Raji (cell line): Measurements from ENCODE around the gene DHRS13.

Source experiments
- POLR2A ChIP-seq: IDR thresholded peaks from 2 replicates; pipeline ENCODE4 v1.6.1; 2011; ENCODE audit warnings: low read depth, low read length, control low read depth; ENCODE audit not compliant: insufficient read depth

DHRS13 gene

DNA sequence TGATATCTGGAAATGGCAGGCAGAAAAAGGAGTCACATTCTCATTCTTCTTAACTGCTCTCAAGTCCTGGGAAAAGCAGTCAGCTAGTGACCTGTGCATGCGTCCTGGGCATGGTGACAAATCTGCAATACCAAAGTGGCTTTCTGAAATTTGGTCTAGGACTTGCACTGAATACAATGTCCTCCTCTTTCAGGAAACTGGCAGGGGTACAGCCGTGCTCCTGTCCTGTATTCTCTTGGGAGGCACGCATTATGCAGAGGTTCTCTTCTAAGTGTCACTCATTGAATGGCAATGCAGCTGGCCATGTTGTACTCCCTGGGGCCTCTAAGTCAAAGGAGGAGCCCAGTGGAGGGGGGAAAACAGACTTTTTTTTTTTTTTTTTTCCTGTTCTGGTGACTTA, 37.8 kb upstream of the DHRS13 start:
- no peak for TF ChIP-seq POLR2A

- no peak for TF ChIP-seq POLR2A
Observed at GRCh38 chr17:28940142-28940541, 37.3 kb upstream of the DHRS13 start.

- TF ChIP-seq POLR2A: no peak
Observed at GRCh38 chr17:28938552-28938951, 35.7 kb upstream of the DHRS13 start.

GRCh38 chr17:28937044-28937729, 34.3 kb upstream of the DHRS13 start:
- TF ChIP-seq POLR2A: no peak

DNA sequence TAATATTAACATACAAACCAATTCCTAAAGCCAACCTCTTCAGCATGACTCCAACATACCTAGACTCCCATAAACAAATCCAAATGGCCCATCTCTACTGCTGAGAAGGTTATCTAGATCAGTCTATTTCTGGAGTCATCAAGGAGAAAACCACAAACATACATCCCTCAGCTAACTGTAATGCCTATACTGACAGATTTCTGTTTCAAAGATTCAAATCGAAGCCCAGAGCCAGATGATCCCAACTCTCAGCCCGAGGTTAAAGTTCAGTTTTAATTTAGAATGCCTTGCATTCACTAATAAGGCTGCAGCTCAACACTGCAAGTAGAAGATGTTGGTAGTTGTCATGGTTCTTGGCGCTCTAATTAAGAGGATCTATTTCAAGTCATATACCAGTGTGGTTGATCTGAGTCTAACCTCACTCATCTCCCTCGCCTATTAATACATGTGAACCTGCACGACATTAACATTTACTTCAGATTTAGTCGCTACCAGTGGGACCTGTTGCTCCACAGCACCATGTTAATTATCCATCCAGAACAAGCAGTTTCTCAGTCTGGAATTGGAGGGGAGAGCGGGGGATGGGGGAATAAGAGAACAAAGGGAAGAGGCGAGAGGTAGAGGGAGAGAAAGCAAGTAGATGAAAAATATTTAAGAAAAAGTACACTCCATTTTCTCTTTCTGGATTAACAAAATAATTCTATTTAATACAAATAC, 33.0 kb upstream of the DHRS13 start:
- no peak for TF ChIP-seq POLR2A

GRCh38 chr17:28929787-28930186, 26.9 kb upstream of the DHRS13 start:
- TF ChIP-seq POLR2A: no peak

DNA sequence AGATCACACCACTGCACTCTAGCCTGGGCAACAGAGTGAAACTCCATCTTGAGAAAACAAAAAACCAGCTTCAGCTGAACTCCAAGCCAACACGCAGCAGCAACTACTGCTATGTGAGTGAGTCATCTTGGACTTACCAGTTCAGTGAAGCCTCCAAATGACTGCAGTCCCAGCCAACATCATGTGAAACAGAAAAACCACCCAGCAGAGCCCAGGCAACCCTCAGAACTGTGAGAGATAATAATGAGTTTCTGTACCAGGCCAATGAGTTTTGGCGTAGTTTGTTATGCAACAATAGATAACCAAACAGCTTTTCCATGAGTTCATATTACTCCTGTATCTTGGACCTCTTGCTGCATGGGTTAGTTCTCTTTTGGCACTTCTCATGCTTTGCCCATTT, 25.2 kb upstream of the DHRS13 start:
- no peak for TF ChIP-seq POLR2A

DNA sequence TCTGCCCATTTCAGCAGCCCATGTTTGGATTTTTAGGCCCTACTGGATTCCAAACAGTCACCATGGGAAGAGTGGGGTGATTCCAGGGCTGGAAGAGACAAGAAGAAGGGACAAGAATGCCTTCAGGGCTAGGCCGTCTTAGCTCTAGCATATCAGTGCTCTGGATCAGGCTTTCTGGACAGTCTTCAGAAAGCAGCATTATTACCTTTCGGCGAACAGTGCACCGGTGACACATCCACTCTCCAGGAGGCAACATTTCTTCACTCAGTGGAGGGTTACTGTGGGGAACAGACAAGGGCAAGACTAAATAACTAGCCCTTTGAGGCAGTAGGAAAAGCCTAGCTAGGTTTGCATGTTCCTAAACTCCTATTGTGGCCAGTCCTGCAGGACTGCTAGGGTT, 23.9 kb upstream of the DHRS13 start:
- TF ChIP-seq POLR2A: no peak

- TF ChIP-seq POLR2A: no peak
Observed at GRCh38 chr17:28926366-28926765, 23.5 kb upstream of the DHRS13 start.

- no peak for TF ChIP-seq POLR2A
Observed at GRCh38 chr17:28925912-28926365, 23.1 kb upstream of the DHRS13 start.

GRCh38 chr17:28920201-28920600, 17.3 kb upstream of the DHRS13 start:
- no peak for TF ChIP-seq POLR2A

- no peak for TF ChIP-seq POLR2A
Observed at GRCh38 chr17:28918295-28918694, 15.4 kb upstream of the DHRS13 start.

GRCh38 chr17:28917465-28917864, 14.6 kb upstream of the DHRS13 start:
- no peak for TF ChIP-seq POLR2A

GRCh38 chr17:28917029-28917428, 14.2 kb upstream of the DHRS13 start:
- no peak for TF ChIP-seq POLR2A

GRCh38 chr17:28916302-28916934, 13.5 kb upstream of the DHRS13 start:
- no peak for TF ChIP-seq POLR2A

- TF ChIP-seq POLR2A: no peak
Observed at GRCh38 chr17:28912938-28913333, 10.1 kb upstream of the DHRS13 start.

GRCh38 chr17:28912281-28912937, 9.5 kb upstream of the DHRS13 start:
- no peak for TF ChIP-seq POLR2A
